H1 (cell line): Measurements from ENCODE around the gene SNRPE. TPM values are rescaled to one million over a fixed set of nuclear protein-coding genes. Genes with fewer than 3 reads are reported as not detected.

ENCODE experiments used
- CTCF ChIA-PET: fragments of 300-600 bp; sonication (Branson Sonifier 250); formaldehyde crosslinking; loops from one replicate; lab custom pipeline; 2021; ENCODE audit not compliant: partially characterized antibody; lab: Charles Lee
- POLR2A ChIA-PET: fragments of 300-600 bp; sonication (Branson Sonifier 250); formaldehyde crosslinking; loops from one replicate; lab custom pipeline; 2021; ENCODE audit warnings: inconsistent platforms; ENCODE audit not compliant: partially characterized antibody; lab: Charles Lee
- DNase-seq, 2 experiments: peaks; one replicate each; pipeline versions ENCODE4 v3.0.0 to v3.0.0-alpha.2; 2010 to 2022; ENCODE audit warnings: low spot score in 2 of 2, low read depth in 1 of 2, mixed read lengths in 1 of 2
- FAIRE-seq: peaks from 2 replicates; lab custom pipeline; 2011; peaks lifted over from hg19 to GRCh38; lab: Jason Lieb, UNC
- H2AFZ ChIP-seq: 2 replicates; pipeline ENCODE4 v1.8.1; 2012; ENCODE audit warnings: low read length, inconsistent platforms
- H2AK5ac ChIP-seq: 2 replicates; pipeline ENCODE4 v1.6.1; 2013; ENCODE audit warnings: low read depth, low read length
- H2BK120ac ChIP-seq: replicated peaks from 2 replicates; pipeline ENCODE3; 2013; ENCODE audit warnings: low read depth, low read length, inconsistent platforms
- H2BK12ac ChIP-seq: 2 replicates; pipeline ENCODE4 v1.6.1; 2013; ENCODE audit warnings: low read depth, low read length
- H2BK15ac ChIP-seq: 2 replicates; pipeline ENCODE4 v1.6.1; 2013; ENCODE audit warnings: low read length
- H2BK20ac ChIP-seq: 2 replicates; pipeline ENCODE4 v1.6.1; 2013; ENCODE audit warnings: low read length
- H2BK5ac ChIP-seq: 2 replicates; pipeline ENCODE4 v1.6.1; 2013; ENCODE audit warnings: low read depth, low read length
- H3K14ac ChIP-seq: 2 replicates; pipeline ENCODE4 v1.6.1; 2013; ENCODE audit warnings: inconsistent platforms; ENCODE audit not compliant: insufficient read length
- H3K18ac ChIP-seq: 2 replicates; pipeline ENCODE4 v1.6.1; 2013; ENCODE audit warnings: low read length; ENCODE audit errors: extremely low read depth
- H3K23ac ChIP-seq: 2 replicates; pipeline ENCODE4 v1.6.1; 2013; ENCODE audit warnings: inconsistent platforms; ENCODE audit not compliant: insufficient read length
- H3K23me2 ChIP-seq: 2 replicates; pipeline ENCODE4 v1.6.1; 2013; ENCODE audit warnings: low read depth, low read length
- H3K27ac ChIP-seq: 2 replicates; pipeline ENCODE4 v1.6.1; 2011; ENCODE audit warnings: low read depth, low read length, inconsistent platforms
- H3K27me3 ChIP-seq, 4 experiments: replicated peaks in 1 of 4; 1 replicate in 1 of 4; 2 replicates in 3 of 4; pipeline versions ENCODE4 v1.6.1 to v1.8.1; 2011 to 2013; ENCODE audit warnings: low read length in 3 of 4, mild to moderate bottlenecking in 3 of 4, inconsistent platforms in 2 of 4, mixed read lengths in 2 of 4, moderate library complexity in 1 of 4; ENCODE audit not compliant: control insufficient read depth in 3 of 4, insufficient read depth in 3 of 4; ENCODE audit errors: extremely low read depth in 1 of 4
- H3K36me3 ChIP-seq, 4 experiments: 2 replicates each; pipeline versions ENCODE4 v1.6.1 to v1.8.1; 2011 to 2013; ENCODE audit warnings: mild to moderate bottlenecking in 4 of 4, low read length in 3 of 4, moderate library complexity in 2 of 4, control low read depth in 1 of 4, inconsistent platforms in 1 of 4; ENCODE audit not compliant: insufficient read depth in 4 of 4, control insufficient read depth in 2 of 4
- H3K4ac ChIP-seq: replicated peaks from 2 replicates; pipeline ENCODE3; 2013; ENCODE audit warnings: low read length, low read depth, mixed read lengths, inconsistent platforms; ENCODE audit not compliant: insufficient read length
- H3K4me1 ChIP-seq, 4 experiments: replicated peaks in 1 of 4; 1 replicate in 1 of 4; 2 replicates in 3 of 4; pipeline versions ENCODE4 v1.6.1 to v1.8.1; 2011 to 2013; ENCODE audit warnings: low read length in 3 of 4, inconsistent platforms in 2 of 4, mixed read lengths in 1 of 4; ENCODE audit not compliant: insufficient read depth in 4 of 4, control insufficient read depth in 3 of 4
- H3K4me2 ChIP-seq, 2 experiments: 2 replicates each; pipeline versions ENCODE4 v1.6.1 to v1.8.1; 2011 to 2013; ENCODE audit warnings: low read depth in 2 of 2, low read length in 2 of 2, control low read depth in 1 of 2, inconsistent platforms in 1 of 2, mild to moderate bottlenecking in 1 of 2; ENCODE audit not compliant: insufficient read depth in 1 of 2
- H3K4me3 ChIP-seq, 4 experiments: fragments of 200-600, 300-600 bp in 1 of 4; sonication (generic), shearing (Covaris generic), sonication (Bioruptor Twin) in 1 of 4; 2 replicates each; pipeline versions ENCODE4 v1.5.1 to v1.8.1; 2011 to 2016; ENCODE audit warnings: low read length in 4 of 4, low read depth in 3 of 4, control low read depth in 2 of 4, inconsistent platforms in 2 of 4, mild to moderate bottlenecking in 2 of 4, mixed read lengths in 1 of 4, moderate library complexity in 1 of 4; ENCODE audit not compliant: insufficient read depth in 2 of 4; ENCODE audit errors: extremely low read depth in 1 of 4
- H3K56ac ChIP-seq: replicated peaks from 2 replicates; pipeline ENCODE3; 2013; ENCODE audit warnings: low read depth, mild to moderate bottlenecking, mixed read lengths, low read length, inconsistent platforms; ENCODE audit not compliant: insufficient read length
- H3K79me1 ChIP-seq: 2 replicates; pipeline ENCODE4 v1.6.1; 2013; ENCODE audit warnings: low read depth, low read length, control low read depth
- H3K79me2 ChIP-seq, 2 experiments: 2 replicates each; pipeline versions ENCODE4 v1.6.1 to v1.8.1; 2012 to 2013; ENCODE audit warnings: low read length in 2 of 2, mild to moderate bottlenecking in 2 of 2, inconsistent platforms in 1 of 2; ENCODE audit not compliant: insufficient read depth in 2 of 2, control insufficient read depth in 1 of 2
- H3K9ac ChIP-seq, 4 experiments: replicated peaks in 1 of 4; 1 replicate in 1 of 4; 2 replicates in 3 of 4; pipeline versions ENCODE4 v1.6.1 to v1.8.1; 2011 to 2013; ENCODE audit warnings: low read depth in 3 of 4, low read length in 3 of 4, control low read depth in 2 of 4, mild to moderate bottlenecking in 2 of 4, moderate library complexity in 2 of 4, inconsistent platforms in 1 of 4; ENCODE audit errors: extremely low read depth in 1 of 4
- H3K9me3 ChIP-seq, 2 experiments: 2 replicates each; pipeline versions ENCODE4 v1.6.1 to v1.8.1; 2012 to 2013; ENCODE audit warnings: mild to moderate bottlenecking in 2 of 2, moderate library complexity in 2 of 2, control low read depth in 1 of 2, inconsistent platforms in 1 of 2, low read depth in 1 of 2, low read length in 1 of 2, mixed read lengths in 1 of 2; ENCODE audit not compliant: insufficient read depth in 2 of 2
- H4K20me1 ChIP-seq, 2 experiments: replicated peaks in 1 of 2; 2 replicates each; pipeline versions ENCODE3 to v1.8.1; 2011 to 2013; ENCODE audit warnings: inconsistent platforms in 2 of 2, low read length in 2 of 2, mild to moderate bottlenecking in 1 of 2; ENCODE audit not compliant: insufficient read depth in 2 of 2, control insufficient read depth in 1 of 2
- H4K5ac ChIP-seq: 2 replicates; pipeline ENCODE4 v1.6.1; 2013; ENCODE audit warnings: low read length, low read depth, mixed read lengths, inconsistent platforms; ENCODE audit not compliant: insufficient read length
- H4K8ac ChIP-seq: 2 replicates; pipeline ENCODE4 v1.8.0; 2013; ENCODE audit warnings: mild to moderate bottlenecking, moderate library complexity, low read length, inconsistent platforms; ENCODE audit not compliant: insufficient read depth; ENCODE audit errors: extremely low read depth
- H4K91ac ChIP-seq: replicated peaks from 2 replicates; pipeline ENCODE3; 2013; ENCODE audit warnings: low read length, mixed read lengths, inconsistent platforms; ENCODE audit not compliant: insufficient read length
- CREB1 ChIP-seq: IDR thresholded peaks from 2 replicates; pipeline ENCODE4 v1.6.1; 2012; ENCODE audit warnings: inconsistent platforms
- JUND ChIP-seq: IDR thresholded peaks from 2 replicates; pipeline ENCODE4 v1.6.1; 2011; ENCODE audit warnings: mild to moderate bottlenecking, improper control_type of control experiment, low read length
- KDM4A ChIP-seq: IDR thresholded peaks from one replicate; pipeline ENCODE4 v1.7.1; 2012; ENCODE audit warnings: low read depth, mild to moderate bottlenecking, moderate library complexity, low read length, inconsistent platforms; ENCODE audit not compliant: severe bottlenecking
- RFX5 ChIP-seq: IDR thresholded peaks from 2 replicates; pipeline ENCODE4 v1.6.1; 2011; ENCODE audit warnings: low read depth, low read length, improper control_type of control experiment, borderline replicate concordance
- RXRA ChIP-seq: IDR thresholded peaks from 2 replicates; pipeline ENCODE4 v1.6.1; 2011; ENCODE audit warnings: low read depth, mild to moderate bottlenecking, low read length, moderate library complexity; ENCODE audit not compliant: insufficient read depth
- WGBS, 2 experiments: shearing (Covaris generic) in 1 of 2; methylation state at CpG; one replicate each; pipeline versions ENCODE4 v1.1.6 to v1.1.7; 2013 to 2015; ENCODE audit warnings: low lambda C conversion rate in 2 of 2, mixed read lengths in 2 of 2, inconsistent platforms in 1 of 2, low coverage in 1 of 2, missing lambda C conversion rate in 1 of 2; ENCODE audit not compliant: insufficient replicate concordance in 2 of 2, insufficient coverage in 1 of 2, insufficient read length in 1 of 2; ENCODE audit errors: extremely low coverage in 1 of 2, missing lambda C conversion rate in 1 of 2; 5-methylcytosine and 5-hydroxymethylcytosine counted together
- polyA plus RNA-seq, 7 experiments: library from polyadenylated mRNA; depleted of rRNA in 3 of 7; stranded (reverse) in 5 of 7; unstranded in 2 of 7; fragments of >200 nt in 5 of 7; fragments of 200-250 nt in 2 of 7; gene quantifications; 1 replicate in 5 of 7; 2 replicates in 1 of 7; 4 replicates in 1 of 7; pipeline versions ENCODE4 v1.2.1 to v1.2.3, GENCODE V29; 2011 to 2013; ENCODE audit warnings: missing spikeins in 2 of 7, mixed read lengths in 2 of 7
- total RNA-seq: library from RNA; stranded (reverse); fragmentation: NEBNext Ultra II Directional; extraction: Animal tissue kit (Norgen Biotek cat#: 25700); gene quantifications from 2 replicates; pipeline ENCODE4 v1.2.1, GENCODE V29; 2021
- TF ChIP-seq, protein P1 (sequence below): IDR thresholded peaks from 2 replicates; pipeline ENCODE4 v1.6.1; 2011; ENCODE audit warnings: low read length, improper control_type of control experiment

SNRPE gene
- total and polyA plus RNA-seq, 2 of the 8 experiments (the other 6 are each of a cell fraction or from before 2014, with no cell fraction given) = 416 to 461 TPM

DNA sequence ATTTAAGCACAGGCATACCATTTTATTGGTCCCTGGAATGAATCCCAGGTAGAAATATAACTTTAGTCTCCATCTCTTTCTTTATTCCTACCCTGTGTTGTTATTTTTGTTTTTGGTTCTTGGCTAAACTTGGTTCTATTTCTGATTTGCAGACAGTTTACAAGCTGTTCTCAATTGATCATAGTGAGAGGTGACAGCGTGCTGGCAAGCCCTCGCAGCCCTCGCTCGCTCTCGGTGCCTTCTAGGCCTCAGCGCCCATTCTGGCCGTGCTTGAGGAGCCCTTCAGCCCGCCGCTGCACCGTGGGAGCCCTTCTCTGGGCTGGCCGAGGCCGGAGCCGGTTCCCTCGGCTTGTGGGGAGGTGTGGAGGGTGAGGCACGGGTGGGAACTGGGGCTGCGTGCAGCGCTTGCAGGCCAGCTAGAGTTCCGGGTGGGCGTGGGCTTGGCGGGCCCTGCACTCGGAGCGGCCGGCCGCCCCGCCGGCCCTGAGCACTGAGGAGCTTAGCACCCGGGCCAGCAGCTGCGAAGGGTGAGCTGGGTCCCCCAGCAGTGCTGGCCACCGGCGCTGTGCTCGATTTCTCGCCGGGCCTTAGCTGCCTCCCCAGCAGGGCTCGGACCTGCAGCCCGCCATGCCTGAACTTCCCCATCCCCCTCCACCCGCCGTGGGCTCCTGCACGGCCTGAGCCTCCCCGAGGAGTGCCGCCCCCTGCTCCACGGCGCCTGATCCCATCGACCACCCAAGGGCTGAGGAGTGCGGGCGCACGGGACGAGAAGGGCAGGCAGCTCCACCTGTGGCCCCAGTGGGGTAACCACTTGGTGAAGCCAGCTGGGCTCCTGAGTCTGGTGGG, 38.7 kb downstream of the SNRPE start:
- H2AFZ ChIP-seq = no peak overlapping the region
- H3K79me2 ChIP-seq = no peaks in the 10 kb centered on the region
- POLR2A ChIA-PET = interaction anchor here (0.5 to 1.5 kb wide), 4 partner anchors 12 to 283 kb away, joined by 3 read pairs; no protein-coding TSS in a partner anchor
- H3K9ac ChIP-seq = no peak overlapping the region
- CTCF ChIA-PET = interaction anchor here (1.1 to 4.0 kb wide), 3 partner anchors 29 to 229 kb away, joined by 3 to 14 read pairs (median 8); no protein-coding TSS in a partner anchor
- no peak overlapping the region for H3K27ac ChIP-seq
- H4K91ac ChIP-seq = no peak overlapping the region
- H4K8ac ChIP-seq = no peak overlapping the region
- no peak overlapping the region for H3K4me3 ChIP-seq
- H3K9me3 ChIP-seq = peaks cover 7 to 8% of the 10 kb centered on the region in 2 experiments; a peak in 2 of 4 replicates
- H2AK5ac ChIP-seq = no peak overlapping the region
- H3K27me3 ChIP-seq = no peaks in the 10 kb centered on the region
- H3K36me3 ChIP-seq = no peaks in the 10 kb centered on the region
- TF ChIP-seq, protein P1, sequence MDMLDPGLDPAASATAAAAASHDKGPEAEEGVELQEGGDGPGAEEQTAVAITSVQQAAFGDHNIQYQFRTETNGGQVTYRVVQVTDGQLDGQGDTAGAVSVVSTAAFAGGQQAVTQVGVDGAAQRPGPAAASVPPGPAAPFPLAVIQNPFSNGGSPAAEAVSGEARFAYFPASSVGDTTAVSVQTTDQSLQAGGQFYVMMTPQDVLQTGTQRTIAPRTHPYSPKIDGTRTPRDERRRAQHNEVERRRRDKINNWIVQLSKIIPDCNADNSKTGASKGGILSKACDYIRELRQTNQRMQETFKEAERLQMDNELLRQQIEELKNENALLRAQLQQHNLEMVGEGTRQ = no peak
- no peak for TF ChIP-seq JUND
- no peak for TF ChIP-seq RXRA
- no peak for TF ChIP-seq RFX5
- TF ChIP-seq KDM4A = no peak
- no peak for TF ChIP-seq CREB1
- TF ChIP-seq, all 59 proteins: peak for 0
- Histone ChIP-seq H3K23ac (no peak overlapping the region), H2BK5ac (no peak overlapping the region), H2BK12ac (no peak overlapping the region), H3K23me2 (no peaks in the 10 kb centered on the region), H3K4me1 (no peaks in the 10 kb centered on the region), H3K79me1 (no peaks in the 10 kb centered on the region), H2BK15ac (no peak overlapping the region), H4K5ac (no peak overlapping the region), H2BK20ac (no peak overlapping the region), H4K20me1 (no peaks in the 10 kb centered on the region), H3K4ac (no peak overlapping the region), H3K4me2 (no peak overlapping the region), H3K18ac (no peak overlapping the region), H3K14ac (no peak overlapping the region), H2BK120ac (no peak overlapping the region), H3K56ac (no peak overlapping the region)
- DNase-seq = no peak
- WGBS, 2 experiments = 96% methylated on average over 26 of the region's 47 CpGs; no CpG with 5 or more reads in 1 of the 2 experiments
- FAIRE-seq = no peak
